GM20000 (cell line): Measurements from ENCODE around the gene SPRY4.
A peak's percentile ranks its signal among the peaks of the same experiment; 100 is the strongest.
"Not testable (repeated sequence)": the region's sequence is repeated elsewhere in the genome, so short reads cannot be mapped to it uniquely, and the experiment has no call there.

ENCODE experiments used
- DNase-seq: peaks from one replicate; pipeline ENCODE4 v3.0.0; 2012; ENCODE audit warnings: low spot score
- TF ChIP-seq, protein P1 (sequence below): IDR thresholded peaks from 2 replicates; pipeline ENCODE4 v1.5.1; 2012; ENCODE audit warnings: mild to moderate bottlenecking, control low read depth; ENCODE audit errors: extremely low read depth, missing control alignments

SPRY4 gene, protein sequence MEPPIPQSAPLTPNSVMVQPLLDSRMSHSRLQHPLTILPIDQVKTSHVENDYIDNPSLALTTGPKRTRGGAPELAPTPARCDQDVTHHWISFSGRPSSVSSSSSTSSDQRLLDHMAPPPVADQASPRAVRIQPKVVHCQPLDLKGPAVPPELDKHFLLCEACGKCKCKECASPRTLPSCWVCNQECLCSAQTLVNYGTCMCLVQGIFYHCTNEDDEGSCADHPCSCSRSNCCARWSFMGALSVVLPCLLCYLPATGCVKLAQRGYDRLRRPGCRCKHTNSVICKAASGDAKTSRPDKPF

DNA sequence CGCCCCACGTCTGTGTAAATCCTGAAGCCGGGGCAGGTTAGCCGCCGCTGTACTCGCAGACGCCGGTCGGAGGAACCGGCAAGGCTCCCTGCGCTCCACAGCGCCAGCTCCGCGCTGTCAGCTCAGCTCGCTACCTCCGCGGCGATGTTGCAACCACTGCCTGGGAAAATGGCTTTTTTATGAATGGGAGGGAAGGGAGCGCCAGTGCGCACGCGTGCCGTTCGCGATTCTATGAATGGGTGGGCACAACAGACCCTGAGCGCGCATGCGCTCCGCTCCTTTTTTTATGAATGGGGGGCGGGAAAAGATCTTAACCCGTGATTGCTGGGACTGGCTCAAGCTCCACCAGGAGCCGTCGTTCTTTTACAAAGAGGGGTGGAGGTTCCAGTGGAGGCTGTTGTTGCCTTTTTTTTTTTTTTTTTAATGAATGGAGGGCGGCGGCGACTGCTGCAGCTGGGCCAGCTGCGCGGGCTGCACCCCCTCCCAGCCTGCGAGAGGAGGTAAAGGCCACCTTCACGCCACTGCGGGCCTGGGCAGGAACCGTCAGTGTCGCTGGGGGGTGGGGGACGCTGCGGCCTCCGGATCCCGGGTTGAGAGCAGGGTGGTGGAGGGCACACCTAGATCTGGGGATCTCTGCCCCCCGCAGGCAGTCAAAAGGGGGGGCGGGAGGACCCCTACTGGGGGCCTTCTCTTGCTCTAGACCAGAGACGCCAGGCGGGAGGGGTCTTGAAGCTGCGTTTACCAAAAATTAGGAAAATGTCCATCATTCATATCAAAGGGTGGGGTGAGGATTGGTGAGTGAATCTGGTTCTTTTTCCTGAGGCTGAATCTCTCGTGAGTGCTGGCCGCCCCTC, at the start of gene SPRY4:
Gene SPRY4, minus strand, starts transcription at position 151 of the 854 bp plus-strand sequence. CDS start 9,913 bp downstream, outside the sequence.
- TF ChIP-seq, protein P1, sequence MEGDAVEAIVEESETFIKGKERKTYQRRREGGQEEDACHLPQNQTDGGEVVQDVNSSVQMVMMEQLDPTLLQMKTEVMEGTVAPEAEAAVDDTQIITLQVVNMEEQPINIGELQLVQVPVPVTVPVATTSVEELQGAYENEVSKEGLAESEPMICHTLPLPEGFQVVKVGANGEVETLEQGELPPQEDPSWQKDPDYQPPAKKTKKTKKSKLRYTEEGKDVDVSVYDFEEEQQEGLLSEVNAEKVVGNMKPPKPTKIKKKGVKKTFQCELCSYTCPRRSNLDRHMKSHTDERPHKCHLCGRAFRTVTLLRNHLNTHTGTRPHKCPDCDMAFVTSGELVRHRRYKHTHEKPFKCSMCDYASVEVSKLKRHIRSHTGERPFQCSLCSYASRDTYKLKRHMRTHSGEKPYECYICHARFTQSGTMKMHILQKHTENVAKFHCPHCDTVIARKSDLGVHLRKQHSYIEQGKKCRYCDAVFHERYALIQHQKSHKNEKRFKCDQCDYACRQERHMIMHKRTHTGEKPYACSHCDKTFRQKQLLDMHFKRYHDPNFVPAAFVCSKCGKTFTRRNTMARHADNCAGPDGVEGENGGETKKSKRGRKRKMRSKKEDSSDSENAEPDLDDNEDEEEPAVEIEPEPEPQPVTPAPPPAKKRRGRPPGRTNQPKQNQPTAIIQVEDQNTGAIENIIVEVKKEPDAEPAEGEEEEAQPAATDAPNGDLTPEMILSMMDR = no peak
- DNase-seq = peak; percentile 90

DNA sequence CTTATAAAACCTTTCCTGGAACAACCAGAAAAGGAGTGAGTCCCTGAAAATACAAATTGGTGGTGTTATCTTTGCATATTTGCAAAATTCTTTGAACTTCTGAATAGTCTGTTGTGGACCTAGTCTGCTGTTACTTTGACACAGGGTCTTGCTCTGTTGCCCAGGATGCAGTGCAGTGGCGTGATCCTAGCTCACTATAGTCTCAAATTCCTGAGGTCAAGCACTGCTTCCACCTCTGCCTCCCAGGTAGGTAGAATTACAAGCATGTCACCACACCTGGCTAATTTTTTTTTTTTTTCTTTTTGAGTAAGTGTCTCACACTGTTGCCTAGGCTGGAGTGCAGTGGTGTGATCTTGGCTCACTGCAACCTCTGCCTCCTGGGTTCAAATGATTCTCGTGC, 43.7 kb upstream of the SPRY4 start:
- DNase-seq = no peak
- TF ChIP-seq, protein P1 = no peak

DNA sequence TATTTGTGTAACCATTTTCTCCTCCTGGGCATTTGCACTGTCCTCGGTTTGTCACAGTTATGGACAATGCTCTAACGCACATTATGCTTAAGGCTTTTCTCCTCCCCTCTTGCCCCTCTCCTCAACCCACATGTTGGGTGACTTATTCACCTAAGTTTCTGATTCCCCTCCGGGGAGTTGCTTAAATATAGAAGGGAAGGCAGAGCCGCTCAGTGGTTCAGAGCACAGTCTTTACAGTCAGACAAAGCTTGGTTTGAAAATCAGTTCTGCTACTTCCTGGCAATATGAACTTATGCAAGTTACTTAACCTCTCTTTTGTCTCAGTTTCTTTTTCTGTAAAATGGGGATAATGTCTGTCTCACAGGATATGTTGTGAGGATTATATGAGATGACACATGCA, 41.2 kb upstream of the SPRY4 start:
- DNase-seq = no peak
- TF ChIP-seq, protein P1 = no peak

DNA sequence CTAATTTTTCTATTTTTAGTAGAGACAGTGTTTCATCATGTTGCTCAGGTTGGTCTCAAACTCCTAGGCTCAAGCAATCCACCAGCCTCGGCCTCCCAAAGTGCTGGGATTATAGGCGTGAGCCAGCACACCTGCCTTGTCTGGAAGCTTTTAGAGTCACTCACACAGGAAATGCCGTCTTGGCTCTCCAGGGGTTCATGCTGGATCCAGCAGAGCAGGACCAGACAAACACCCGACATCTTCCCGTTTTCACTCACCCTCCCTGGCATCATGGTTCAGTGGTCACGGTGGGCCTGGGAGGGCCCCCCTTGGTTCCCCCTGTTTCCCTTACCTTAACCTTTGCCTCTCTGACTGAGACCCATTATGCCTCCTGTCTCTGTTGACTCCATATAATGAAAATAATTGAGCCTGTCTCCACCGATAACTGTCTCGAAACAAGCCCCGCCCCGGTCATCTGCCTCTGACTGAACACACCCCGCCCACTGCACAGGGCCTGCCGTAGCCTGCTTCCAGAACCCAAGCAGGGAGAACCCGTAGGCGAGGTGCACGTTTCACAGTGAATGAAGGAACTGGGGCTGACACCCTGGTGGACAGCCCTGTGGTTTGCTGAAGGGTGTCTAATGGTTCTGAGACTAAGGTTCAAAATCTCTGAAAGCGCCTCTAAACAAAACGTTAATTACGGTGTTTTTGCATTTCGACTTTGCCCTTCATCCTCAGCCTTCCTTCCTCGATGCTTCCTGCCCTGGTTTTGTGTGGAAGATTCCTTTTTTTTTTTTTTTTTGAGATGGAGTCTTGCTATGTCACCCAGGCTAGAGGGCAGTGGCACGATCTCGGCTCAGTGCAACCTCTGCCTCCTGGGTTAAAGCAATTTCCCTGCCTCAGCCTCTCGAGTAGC, 39.7 kb upstream of the SPRY4 start:
- no peak for DNase-seq
- TF ChIP-seq, protein P1 = no peak

DNA sequence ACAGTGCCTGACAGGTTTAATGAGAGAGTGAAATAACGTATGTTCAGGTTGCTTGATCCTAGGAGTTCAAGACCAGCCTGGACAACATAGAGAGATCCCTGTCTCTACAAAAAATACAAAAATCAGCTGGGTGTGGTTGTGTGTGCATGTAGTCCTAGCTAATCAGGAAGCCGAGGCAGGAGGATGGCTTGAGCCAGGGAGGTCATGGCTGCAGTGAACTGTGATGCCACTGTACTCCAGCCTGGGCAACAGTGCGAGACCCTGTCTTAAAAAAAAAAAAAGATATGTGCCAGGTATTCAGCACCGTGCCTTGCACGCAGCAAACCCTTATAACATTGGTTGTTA, 38.8 kb upstream of the SPRY4 start:
- TF ChIP-seq, protein P1 = no peak
- DNase-seq = no peak

DNA sequence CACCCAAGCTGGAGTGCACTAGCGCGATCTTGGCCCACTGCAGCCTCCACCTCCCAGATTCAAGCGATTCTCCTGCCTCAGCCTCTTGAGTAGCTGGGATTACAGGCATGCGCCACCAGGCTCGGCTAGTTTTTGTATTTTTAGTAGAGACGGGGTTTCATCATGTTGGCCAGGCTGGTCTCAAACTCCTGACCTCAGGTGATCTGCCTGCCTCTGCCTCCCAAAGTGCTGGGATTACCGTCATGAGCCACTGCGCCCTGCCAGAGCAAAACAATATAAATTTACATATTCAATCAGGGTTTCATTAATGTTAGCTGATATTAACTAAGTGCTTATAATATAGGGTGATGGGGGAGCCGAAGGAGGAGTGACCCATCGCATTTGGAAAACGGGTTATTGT, 37.4 kb upstream of the SPRY4 start:
- not testable (repeated sequence) for DNase-seq

DNA sequence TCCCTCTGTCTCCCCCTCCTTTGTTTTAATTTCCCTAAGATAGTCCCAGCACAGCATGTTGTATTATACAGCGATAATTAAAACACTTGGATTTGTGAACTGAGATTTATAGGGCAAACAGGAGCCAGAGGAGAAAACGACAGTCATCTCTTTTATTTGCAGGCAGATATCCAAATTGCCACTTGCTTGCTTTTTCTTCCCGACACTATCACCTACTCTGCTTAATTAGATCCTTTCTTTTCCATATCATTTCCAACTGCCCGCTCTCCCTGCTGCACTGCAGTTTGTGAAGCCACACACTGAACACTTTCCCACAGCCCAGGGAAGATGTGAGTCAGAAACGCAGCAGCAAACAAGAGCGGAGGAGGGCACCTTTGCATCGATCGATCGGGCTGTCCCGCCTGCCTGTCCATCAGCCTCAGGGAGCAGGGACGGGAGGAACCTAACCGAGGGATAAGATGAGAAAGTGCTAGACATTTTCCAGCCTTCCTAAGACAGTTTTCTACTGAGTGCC, 35.8 kb upstream of the SPRY4 start:
- TF ChIP-seq, protein P1 = no peak
- no peak for DNase-seq
